Tibial artery (tissue), 4 donors: Measurements from ENCODE around the gene SCP2D1.

Experiments
- DNase-seq, 2 donors: peaks; one replicate each; pipeline ENCODE4 v3.0.0-alpha.2; 2019
- H3K27ac ChIP-seq, 2 donors: fragments of 200-600 bp; sonication (generic) in 1 of 2; 1 replicate in 1 of 2; 2 replicates in 1 of 2; pipeline ENCODE4 v1.5.1; 2018 to 2019; ENCODE audit warnings: mild to moderate bottlenecking in 1 of 2
- H3K27me3 ChIP-seq, 2 donors: fragments of 200-600 bp; sonication (generic) in 1 of 2; one replicate each; pipeline versions ENCODE4 v1.5.1 to v1.6.0; 2016 to 2019
- H3K36me3 ChIP-seq, 3 donors: fragments of 200-600 bp; sonication (generic) in 2 of 3; one replicate each; pipeline ENCODE4 v1.5.1; 2016 to 2019; ENCODE audit warnings: mild to moderate bottlenecking in 2 of 3
- H3K4me1 ChIP-seq, 4 donors: fragments of 200-600 bp; sonication (generic) in 2 of 4; 1 replicate in 3 of 4; 2 replicates in 1 of 4; pipeline ENCODE4 v1.5.1; 2016 to 2019
- H3K4me3 ChIP-seq, 2 donors: fragments of 200-600 bp; sonication (generic) in 1 of 2; 1 replicate in 1 of 2; 2 replicates in 1 of 2; pipeline ENCODE4 v1.5.1; 2018 to 2019; ENCODE audit warnings: mild to moderate bottlenecking in 2 of 2
- H3K9me3 ChIP-seq, 3 donors: fragments of 200-600 bp; sonication (generic) in 1 of 3; one replicate each; pipeline ENCODE4 v1.5.1; 2016 to 2019
- intact Hi-C: fragments of 100-400 bp; cut with DNase I; formaldehyde crosslinking; loops from one replicate; pipeline ENCODE4 v1.15.0; 2023; ENCODE audit warnings: low total_unique reads
- TF ChIP-seq, protein P1 (sequence below), 2 experiments: fragments of 200-600 bp in 1 of 2; fragments of 450-650 bp in 1 of 2; IDR thresholded peaks; one replicate each; pipeline ENCODE4 v1.5.1; 2017 to 2019; ENCODE audit warnings: antibody characterized with exemption in 2 of 2, mild to moderate bottlenecking in 1 of 2, moderate library complexity in 1 of 2

The SCP2D1 gene

GRCh38 chr20:18815194-18815942 lies 1.8 kb downstream of the SCP2D1 start:
- H3K27ac ChIP-seq, result no peak overlapping the region
- TF ChIP-seq, protein P1, sequence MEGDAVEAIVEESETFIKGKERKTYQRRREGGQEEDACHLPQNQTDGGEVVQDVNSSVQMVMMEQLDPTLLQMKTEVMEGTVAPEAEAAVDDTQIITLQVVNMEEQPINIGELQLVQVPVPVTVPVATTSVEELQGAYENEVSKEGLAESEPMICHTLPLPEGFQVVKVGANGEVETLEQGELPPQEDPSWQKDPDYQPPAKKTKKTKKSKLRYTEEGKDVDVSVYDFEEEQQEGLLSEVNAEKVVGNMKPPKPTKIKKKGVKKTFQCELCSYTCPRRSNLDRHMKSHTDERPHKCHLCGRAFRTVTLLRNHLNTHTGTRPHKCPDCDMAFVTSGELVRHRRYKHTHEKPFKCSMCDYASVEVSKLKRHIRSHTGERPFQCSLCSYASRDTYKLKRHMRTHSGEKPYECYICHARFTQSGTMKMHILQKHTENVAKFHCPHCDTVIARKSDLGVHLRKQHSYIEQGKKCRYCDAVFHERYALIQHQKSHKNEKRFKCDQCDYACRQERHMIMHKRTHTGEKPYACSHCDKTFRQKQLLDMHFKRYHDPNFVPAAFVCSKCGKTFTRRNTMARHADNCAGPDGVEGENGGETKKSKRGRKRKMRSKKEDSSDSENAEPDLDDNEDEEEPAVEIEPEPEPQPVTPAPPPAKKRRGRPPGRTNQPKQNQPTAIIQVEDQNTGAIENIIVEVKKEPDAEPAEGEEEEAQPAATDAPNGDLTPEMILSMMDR (IDR thresholded peaks at IDR 0.05), result no peak
- peaks cover 0 to 5% (median 0%) of the 10 kb centered on the region in 3 donors for H3K9me3 ChIP-seq

DNA sequence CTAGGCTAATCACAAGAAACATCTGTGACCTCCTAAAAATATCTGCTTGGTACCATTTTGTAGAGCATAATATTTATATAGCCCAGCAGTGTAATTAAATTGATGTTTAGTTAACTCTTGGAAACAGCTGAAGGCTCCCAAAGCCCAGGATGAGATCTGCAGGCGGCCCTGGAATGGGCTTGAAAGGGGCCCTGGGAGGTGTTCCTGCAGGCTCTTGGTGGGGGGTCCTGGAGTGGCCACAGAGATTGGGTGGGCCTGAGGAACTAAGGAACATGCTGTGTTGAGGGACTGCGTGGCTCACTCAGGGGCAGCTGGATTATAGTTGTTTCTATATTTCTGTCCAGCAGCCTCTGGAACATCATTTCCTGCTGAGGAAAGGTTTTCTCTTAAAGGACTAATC lies 9.2 kb downstream of the SCP2D1 start:
- TF ChIP-seq, protein P1 (IDR thresholded peaks at IDR 0.05), result no peak
- H3K4me1 ChIP-seq, result no peaks in the 10 kb centered on the region
- intact Hi-C loops, result no loop called here
- no peaks in the 10 kb centered on the region for H3K27me3 ChIP-seq
- DNase-seq, result no peak
- no peak overlapping the region for H3K27ac ChIP-seq
- H3K36me3 ChIP-seq, result no peaks in the 10 kb centered on the region
- H3K4me3 ChIP-seq, result no peak overlapping the region
- peaks cover 0 to 5% (median 0%) of the 10 kb centered on the region in 3 donors for H3K9me3 ChIP-seq

More at GRCh38 chr20:18815194-18815942, 1.8 kb downstream of the SCP2D1 start:
- Histone ChIP-seq H3K36me3 (no peaks in the 10 kb centered on the region), H3K4me1 (no peaks in the 10 kb centered on the region), H3K4me3 (no peak overlapping the region), H3K27me3 (no peaks in the 10 kb centered on the region)
- no peak for DNase-seq
- intact Hi-C loops, result no loop called here

DNA sequence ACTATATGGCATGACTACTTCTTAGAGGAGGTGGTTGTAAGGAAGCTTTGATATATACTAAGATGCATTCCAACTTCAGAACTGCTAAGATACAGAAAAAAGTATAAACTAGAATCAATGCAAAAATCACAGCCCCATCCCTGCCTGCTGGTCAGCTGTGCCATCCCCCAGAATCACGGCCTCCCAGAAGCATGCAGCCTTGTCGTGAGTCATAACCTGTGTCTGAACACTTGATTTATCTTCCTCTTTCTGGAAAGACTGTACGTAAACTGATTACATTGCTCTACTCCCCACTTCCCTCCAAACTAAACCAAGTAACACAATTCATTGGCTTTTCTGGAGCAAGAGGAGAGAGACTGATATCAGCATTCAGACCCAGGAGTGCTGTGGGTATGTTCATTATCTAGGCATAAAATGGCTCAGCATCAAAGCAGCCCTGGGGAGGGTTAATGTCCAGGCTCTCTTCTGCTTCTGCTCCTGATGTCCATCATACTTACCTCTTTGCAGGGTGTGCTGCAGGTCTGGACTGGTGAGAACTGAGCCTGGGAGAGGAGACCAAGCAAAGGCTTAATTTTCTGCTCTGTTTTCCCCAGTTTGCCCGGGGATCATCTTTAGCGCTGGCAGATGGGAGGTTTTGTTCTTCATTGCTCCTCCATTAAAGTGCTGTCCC lies 18.4 kb downstream of the SCP2D1 start:
- Histone ChIP-seq H3K9me3 (no peaks in the 10 kb centered on the region), H3K36me3 (no peaks in the 10 kb centered on the region), H3K4me1 (peaks cover 0 to 9% (median 1%) of the 10 kb centered on the region in 4 donors), H3K4me3 (no peak overlapping the region), H3K27ac (no peak overlapping the region), H3K27me3 (no peaks in the 10 kb centered on the region)
- intact Hi-C loops, result no loop called here
- no peak for DNase-seq
- TF ChIP-seq, protein P1 (IDR thresholded peaks at IDR 0.05), result no peak

GRCh38 chr20:18832546-18833200 lies 19.1 kb downstream of the SCP2D1 start:
- intact Hi-C loops, result no loop called here
- no peak for DNase-seq
- H3K36me3 ChIP-seq, result no peaks in the 10 kb centered on the region
- H3K4me1 ChIP-seq, result peaks cover 0 to 9% (median 1%) of the 10 kb centered on the region in 4 donors
- H3K4me3 ChIP-seq, result no peak overlapping the region
- H3K27ac ChIP-seq, result no peak overlapping the region
- no peaks in the 10 kb centered on the region for H3K9me3 ChIP-seq
- H3K27me3 ChIP-seq, result no peaks in the 10 kb centered on the region
- TF ChIP-seq, protein P1 (IDR thresholded peaks at IDR 0.05), result no peak

DNA sequence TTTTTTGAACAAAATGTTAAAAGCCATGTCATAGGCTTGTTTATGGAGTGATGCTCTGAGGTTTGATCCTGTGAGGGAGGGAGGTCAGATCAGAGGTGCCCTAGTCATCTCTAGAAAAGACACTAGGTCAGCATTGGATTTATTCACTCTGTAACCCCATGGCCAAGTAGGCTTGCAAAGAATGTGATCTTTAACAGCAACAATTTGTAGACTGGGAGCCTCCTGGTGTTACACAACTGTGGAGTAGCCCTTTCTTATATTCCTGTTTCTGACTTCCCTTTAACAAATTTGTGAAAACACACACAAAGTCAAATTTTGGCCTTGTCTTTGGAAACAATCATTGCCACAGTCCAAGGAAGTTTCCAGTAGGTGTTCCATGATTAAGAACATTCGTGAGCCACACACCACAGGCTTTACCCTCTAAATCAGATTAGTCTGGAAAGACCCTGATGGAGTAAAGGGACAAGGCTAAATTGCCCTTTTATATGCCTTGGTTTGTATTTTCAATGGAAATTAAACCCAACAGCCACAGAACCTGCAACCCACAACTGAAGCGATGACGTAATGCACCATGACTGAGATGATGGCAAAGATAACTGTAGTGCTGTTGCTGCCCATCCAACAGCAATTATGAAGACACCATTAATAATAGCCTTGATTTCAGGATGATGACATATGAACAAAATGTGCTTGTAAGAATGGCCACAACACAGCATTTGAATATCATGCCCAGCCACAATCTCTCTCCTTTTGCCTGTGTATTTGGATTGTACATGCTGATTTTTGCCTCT lies 22.1 kb downstream of the SCP2D1 start:
- Histone ChIP-seq H3K27ac (no peak overlapping the region), H3K27me3 (no peaks in the 10 kb centered on the region), H3K4me3 (no peak overlapping the region), H3K36me3 (no peaks in the 10 kb centered on the region), H3K9me3 (peaks cover 0 to 5% (median 0%) of the 10 kb centered on the region in 3 donors), H3K4me1 (peaks cover 0 to 9% (median 1%) of the 10 kb centered on the region in 4 donors)
- DNase-seq, result no peak
- intact Hi-C loops, result no loop called here
- TF ChIP-seq, protein P1 (IDR thresholded peaks at IDR 0.05), result no peak
